HL-60/S4 treated with retinoic acid at 250 ng/mL for 4 days and 3 days (cell line): Measurements from ENCODE around the gene KCTD19.

Experiments used
- in situ Hi-C: fragments of 300-500 bp; cut with MboI; formaldehyde crosslinking; loops from 2 replicates; pipeline ENCODE4 v1.7.0; 2022; ENCODE audit warnings: low sequenced_read_pairs

KCTD19 gene

DNA sequence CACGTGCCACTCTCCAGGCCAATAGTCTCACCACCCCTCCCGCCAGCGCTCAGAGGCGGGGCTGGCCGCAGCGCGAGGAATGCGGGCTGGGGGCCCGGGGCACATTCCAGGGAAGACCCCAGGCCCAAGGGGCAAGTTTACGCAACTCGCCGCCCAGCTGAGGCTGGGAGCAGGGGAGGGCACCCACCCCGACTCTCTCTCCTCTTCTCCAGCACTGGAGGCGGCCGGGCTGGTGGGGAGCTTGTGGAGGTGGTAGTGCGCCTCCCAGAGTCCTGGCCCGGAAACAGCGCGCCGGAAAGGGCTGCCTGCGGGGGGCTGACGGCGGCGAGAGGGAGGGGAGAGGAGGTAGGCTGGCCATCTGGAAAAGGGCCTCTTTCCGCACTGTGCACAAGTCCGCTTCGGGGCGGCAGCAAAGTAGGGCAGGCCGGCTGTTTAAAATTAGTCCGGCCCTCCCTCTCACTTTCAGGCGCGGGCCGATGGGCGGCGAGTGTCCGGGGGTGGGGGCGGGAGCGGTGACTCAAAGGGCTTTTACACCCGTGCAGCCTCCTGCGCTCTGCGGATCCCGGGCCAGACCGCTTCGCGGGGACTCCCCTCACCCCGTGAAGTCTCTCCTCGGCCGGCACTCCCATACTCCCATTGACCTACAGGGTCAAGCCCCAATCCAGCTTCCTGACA is 80.3 kb downstream of the KCTD19 start:
- in situ Hi-C loops = no loop called here

DNA sequence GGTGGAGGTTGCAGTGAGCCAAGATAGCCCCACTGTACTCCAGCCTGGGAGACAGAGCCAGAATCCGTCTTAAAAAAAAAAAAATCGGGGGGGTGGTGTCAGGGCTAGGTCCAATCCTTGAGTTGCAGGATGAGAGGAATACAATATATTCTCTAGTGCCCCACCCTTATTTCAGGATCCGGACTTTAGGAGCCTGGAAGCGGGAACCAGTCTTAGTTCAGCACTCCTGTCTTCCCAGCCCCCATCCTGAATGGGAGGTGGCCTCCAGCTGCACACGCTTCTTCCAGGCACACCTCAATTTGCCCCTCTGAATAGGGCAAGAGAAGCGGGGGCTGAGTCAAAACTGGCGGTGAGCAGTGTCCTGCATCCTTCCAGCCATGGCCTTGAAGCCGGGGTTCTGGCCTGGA is 80.9 kb downstream of the KCTD19 start:
- in situ Hi-C loops = no loop called here

DNA sequence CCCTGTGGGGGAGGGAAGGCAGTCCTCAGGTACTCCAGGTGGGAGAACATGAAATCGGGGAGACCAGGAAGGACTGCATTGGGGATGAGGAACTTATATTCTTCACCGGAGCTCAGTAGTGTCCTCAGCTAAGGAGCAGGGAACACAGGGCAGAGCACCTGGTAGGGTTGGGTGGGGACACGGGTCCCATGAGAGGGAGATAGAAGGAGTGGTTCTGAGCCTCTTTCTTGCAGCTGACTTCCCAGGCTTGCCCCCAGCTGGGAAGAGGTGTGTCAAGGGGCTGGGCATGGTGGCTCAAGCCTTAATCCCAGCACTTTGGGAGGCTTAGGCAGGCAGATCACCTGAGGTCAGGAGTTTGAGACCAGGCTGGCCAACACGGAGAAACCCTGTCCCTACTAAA is 81.4 kb downstream of the KCTD19 start:
- in situ Hi-C loops = no loop called here

DNA sequence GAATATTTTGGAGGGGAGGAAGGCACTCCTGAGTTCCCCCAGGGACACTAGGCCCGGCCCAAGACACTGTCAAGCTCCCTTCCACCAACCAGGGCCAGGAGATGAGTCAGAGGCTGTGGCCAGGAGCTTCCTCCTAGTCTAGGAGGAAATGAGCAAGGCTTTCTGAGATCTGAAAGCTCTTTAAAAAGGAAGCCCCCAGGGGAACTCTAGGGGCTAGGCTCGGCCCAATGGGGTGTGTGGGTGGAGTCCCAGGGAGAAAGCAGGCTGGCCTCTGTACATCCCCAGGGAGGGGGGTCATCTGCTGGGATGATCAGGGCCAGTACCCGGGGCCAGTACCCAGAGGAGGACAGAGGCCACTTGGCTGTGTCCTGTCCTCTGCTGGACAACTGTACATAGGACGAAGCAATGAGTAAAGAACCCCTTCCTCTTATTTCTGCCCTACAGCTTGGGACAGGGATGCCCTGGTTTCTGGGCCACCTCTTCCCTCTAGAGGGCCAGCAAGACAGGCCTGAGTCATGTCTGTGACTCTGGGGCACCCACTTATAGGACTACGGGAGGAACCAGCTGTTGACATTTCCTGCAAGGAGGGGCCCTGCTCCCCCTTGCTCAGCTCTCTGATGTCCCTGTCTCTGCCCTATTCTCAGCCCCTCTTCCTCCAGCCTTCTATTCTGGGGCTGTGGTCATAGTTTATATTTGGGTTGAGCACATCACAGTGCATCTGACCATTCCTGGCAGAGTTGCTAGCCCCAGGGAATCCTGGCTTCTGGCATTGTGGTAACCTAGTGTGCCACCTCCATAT is 82.0 kb downstream of the KCTD19 start:
- in situ Hi-C loops = no loop called here

DNA sequence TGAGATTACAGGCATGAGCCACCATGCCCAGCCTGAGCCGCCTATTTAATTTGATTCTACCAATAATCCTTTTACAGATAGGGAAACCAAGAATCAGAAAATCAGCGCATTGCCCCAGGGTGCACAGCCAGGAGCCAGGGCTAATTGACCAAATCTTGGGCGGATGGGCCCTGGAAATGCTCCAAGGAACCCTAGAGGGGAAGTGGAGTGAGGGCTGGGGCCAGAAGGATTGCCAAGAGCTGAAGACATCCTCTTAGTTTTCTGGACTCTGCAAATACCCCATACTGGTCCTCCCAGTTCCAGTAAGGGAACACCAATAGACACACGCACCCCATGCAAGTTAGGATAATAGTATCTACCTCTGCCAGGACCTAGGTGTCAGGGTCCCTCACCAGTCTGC is 83.1 kb downstream of the KCTD19 start:
- in situ Hi-C loops = no loop called here

DNA sequence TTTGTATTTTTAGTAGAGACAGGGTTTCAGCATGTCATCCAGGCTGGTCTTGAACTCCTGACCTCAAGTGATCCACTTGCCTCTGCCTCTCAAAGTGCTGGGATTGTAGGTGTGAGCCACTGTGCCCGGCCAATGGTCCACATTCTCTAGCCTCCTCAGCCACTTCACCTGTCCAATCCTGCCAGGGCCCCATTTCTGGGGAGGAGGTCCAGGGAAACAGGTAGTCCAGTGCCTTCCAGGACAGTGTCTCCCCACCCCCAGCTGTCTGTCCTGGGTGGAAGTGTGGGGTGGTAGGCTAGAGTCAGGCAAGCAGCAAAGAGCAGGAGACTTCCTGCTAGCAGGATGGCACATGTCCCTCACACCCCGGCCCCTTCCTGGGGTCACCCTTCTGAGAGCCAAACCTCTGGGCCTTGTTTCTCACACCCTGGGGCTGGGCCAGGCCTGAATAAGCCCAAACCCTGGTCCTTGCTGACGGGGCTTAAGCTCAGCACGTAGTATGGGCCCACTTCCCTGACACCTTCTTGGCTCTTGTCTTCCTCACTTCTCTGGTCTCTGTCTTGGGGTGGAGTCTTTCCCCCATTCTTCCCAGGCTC is 84.3 kb downstream of the KCTD19 start:
- in situ Hi-C loops = no loop called here

DNA sequence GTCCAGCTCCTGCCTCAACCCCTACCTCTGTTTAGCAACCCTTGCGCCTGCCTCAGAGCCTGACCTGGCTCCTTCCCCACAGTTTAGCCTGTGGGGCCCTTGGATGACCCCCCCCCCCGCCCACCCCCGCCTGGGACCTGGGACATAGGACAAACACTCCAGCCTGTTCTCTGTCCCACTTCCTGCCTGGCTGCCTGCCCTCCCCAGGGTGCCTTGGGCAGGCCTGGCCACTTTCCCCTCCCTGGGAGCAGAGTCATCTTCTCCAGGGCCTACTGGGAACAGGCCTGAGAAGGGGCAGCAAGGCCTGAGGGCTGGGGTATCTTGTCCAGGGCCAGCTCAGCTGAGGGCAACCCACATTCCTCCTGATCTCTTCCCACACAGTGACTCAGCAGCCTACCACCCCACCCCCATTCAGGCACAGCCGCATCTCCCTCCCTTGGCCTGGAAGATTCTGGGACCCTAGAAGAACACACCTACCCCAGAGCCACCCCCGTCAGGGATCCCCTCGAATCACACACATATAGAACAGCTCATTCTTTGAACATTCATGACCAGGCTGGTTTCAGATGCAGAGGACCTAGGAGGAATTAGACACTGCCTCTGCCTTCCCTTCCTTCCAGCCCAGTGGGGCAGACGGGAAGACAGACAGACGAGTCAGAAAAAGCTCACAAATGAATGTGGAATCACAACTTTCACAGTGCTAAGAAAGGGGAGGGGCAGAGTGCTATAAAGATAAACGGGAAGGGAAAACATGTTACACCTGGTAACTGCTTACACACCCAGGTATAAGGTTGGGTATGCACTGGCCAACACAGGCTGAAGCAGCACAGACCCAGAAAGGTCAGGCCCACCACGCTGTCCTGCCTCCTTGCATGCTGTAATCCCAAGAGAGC is 85.3 kb downstream of the KCTD19 start:
- in situ Hi-C loops = no loop called here

DNA sequence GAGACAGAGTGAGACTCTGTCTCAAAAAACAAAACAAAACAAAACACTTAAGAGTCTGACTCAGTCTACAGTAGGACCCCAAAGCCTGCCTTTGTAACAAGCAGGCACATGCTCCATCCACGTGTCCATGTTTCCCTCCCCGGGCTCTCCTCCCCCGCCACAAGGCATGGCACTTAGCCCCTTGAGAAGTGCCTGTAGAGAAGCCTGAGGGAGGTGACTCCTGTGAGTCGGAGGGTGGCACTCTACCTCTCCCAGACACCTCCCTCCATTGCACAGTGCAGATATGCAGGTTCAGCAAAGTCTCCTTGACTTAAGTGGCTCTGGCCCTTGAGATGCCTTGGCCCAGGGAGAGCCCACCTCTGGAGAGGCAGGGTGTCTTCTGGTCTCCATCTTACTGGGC is 86.0 kb downstream of the KCTD19 start:
- in situ Hi-C loops = no loop called here
